ENCODE data around the gene NSD2.

GRCh38 chr4:1831331-1831730 lies 39.9 kb upstream of the NSD2 start:
- TF ChIP-seq POLR2A (IDR thresholded peaks at IDR 0.05) (no peak), CTCF (IDR thresholded peaks at IDR 0.05) (no peak)
